ENCODE data around the gene XPO4. TPM values are rescaled to one million over a fixed set of nuclear protein-coding genes. Genes with fewer than 3 reads are reported as not detected.
"Not testable (repeated sequence)": the region's sequence is repeated elsewhere in the genome, so short reads cannot be mapped to it uniquely, and the experiment has no call there.

The XPO4 gene
- total and polyA plus RNA-seq, 4 experiments from 2014 or later = 5.2 to 27.4 (median 17.3) TPM

GRCh38 chr13:20769834-20770233, 132.7 kb downstream of the XPO4 start:
- Histone ChIP-seq H3K36me3 (ENCODE audit: insufficient read depth, low read length) (no peaks in the 10 kb centered on the region), H3K4me1 (ENCODE audit: insufficient read depth, low read length) (peaks cover 13% of the 10 kb centered on the region), H3K4me3 (ENCODE audit: low read length in 2 of 2) (no peak overlapping the region), H3K9me3 (ENCODE audit: control insufficient read depth in 1 of 2, low read length in 2 of 2) (no peaks in the 10 kb centered on the region), H3K27ac (ENCODE audit: low read depth, low read length) (no peak overlapping the region), H3K27me3 (ENCODE audit: insufficient read depth, low read length) (no peaks in the 10 kb centered on the region)
- Mint-ChIP-seq H3K9me3 (peaks cover 6 to 30% (median 22%) of the 10 kb centered on the region in 8 donors), H3K27ac (peak overlapping the region in 2 of 7 donors; percentile 64 to 89), H3K4me3 (peak overlapping the region in 1 of 8 donors; percentile 26), H3K4me1 (peaks cover 17 to 33% (median 24%) of the 10 kb centered on the region in 4 donors), H3K36me3 (peaks cover 26 to 37% of the 10 kb centered on the region in 2 donors), H3K27me3 (no peaks in the 10 kb centered on the region)
- CTCF ChIA-PET (ENCODE audit: partially characterized antibody) = no interaction called here
- DNase-seq = no peak
- POLR2A ChIA-PET (ENCODE audit: partially characterized antibody) = no interaction called here
- intact Hi-C loops (cut with micrococcal nuclease) = loop anchor here (5.0 kb wide), 3 partner anchors 273 to 908 kb away; partner anchors contain the start of genes ZDHHC20 and ZMYM5

- no peak overlapping the region for H3K4me3 Mint-ChIP-seq
- H3K27ac ChIP-seq (ENCODE audit: low read depth, low read length) = no peak overlapping the region
- no peaks in the 10 kb centered on the region for H3K27me3 ChIP-seq (ENCODE audit: insufficient read depth, low read length)
- no peak overlapping the region for H3K4me3 ChIP-seq (ENCODE audit: low read length in 2 of 2)
- H3K9me3 Mint-ChIP-seq = peaks cover 6 to 30% (median 22%) of the 10 kb centered on the region in 8 donors
- no peaks in the 10 kb centered on the region for H3K27me3 Mint-ChIP-seq
- peaks cover 26 to 37% of the 10 kb centered on the region in 2 donors for H3K36me3 Mint-ChIP-seq
- H3K4me1 Mint-ChIP-seq = peaks cover 16 to 26% (median 22%) of the 10 kb centered on the region in 4 donors
- ChIA-PET POLR2A (ENCODE audit: partially characterized antibody) (no interaction called here), CTCF (ENCODE audit: partially characterized antibody) (no interaction called here)
- intact Hi-C loops (cut with micrococcal nuclease) = no loop called here
- DNase-seq = no peak
- no peaks in the 10 kb centered on the region for H3K9me3 ChIP-seq (ENCODE audit: control insufficient read depth in 1 of 2, low read length in 2 of 2)
- peaks cover 12% of the 10 kb centered on the region for H3K4me1 ChIP-seq (ENCODE audit: insufficient read depth, low read length)
- no peak overlapping the region for H3K27ac Mint-ChIP-seq
- no peaks in the 10 kb centered on the region for H3K36me3 ChIP-seq (ENCODE audit: insufficient read depth, low read length)
Measured at GRCh38 chr13:20769091-20769490, 133.5 kb downstream of the XPO4 start.

GRCh38 chr13:20767309-20767943, 135.1 kb downstream of the XPO4 start:
- DNase-seq = no peak
- Mint-ChIP-seq H3K4me3 (no peak overlapping the region), H3K27ac (peak overlapping the region in 1 of 7 donors; percentile 20), H3K36me3 (peaks cover 23 to 37% of the 10 kb centered on the region in 2 donors), H3K9me3 (peaks cover 6 to 30% (median 21%) of the 10 kb centered on the region in 8 donors), H3K4me1 (peaks cover 8 to 9% (median 9%) of the 10 kb centered on the region in 4 donors), H3K27me3 (no peaks in the 10 kb centered on the region)
- intact Hi-C loops (cut with micrococcal nuclease) = no loop called here
- no peaks in the 10 kb centered on the region for H3K27me3 ChIP-seq (ENCODE audit: insufficient read depth, low read length)
- no peaks in the 10 kb centered on the region for H3K9me3 ChIP-seq (ENCODE audit: control insufficient read depth in 1 of 2, low read length in 2 of 2)
- no peaks in the 10 kb centered on the region for H3K36me3 ChIP-seq (ENCODE audit: insufficient read depth, low read length)
- H3K4me3 ChIP-seq (ENCODE audit: low read length in 2 of 2) = no peak overlapping the region
- H3K27ac ChIP-seq (ENCODE audit: low read depth, low read length) = no peak overlapping the region
- peaks cover 3% of the 10 kb centered on the region for H3K4me1 ChIP-seq (ENCODE audit: insufficient read depth, low read length)
- CTCF ChIA-PET (ENCODE audit: partially characterized antibody) = interaction anchor here (0.6 to 1.3 kb wide), 5 partner anchors 15 to 756 kb away, joined by 3 to 4 read pairs (median 3); no protein-coding TSS in a partner anchor
- POLR2A ChIA-PET (ENCODE audit: partially characterized antibody) = no interaction called here

GRCh38 chr13:20760872-20761271, 141.7 kb downstream of the XPO4 start:
- POLR2A ChIA-PET (ENCODE audit: partially characterized antibody) = no interaction called here
- Mint-ChIP-seq H3K4me3 (no peak overlapping the region), H3K36me3 (peaks cover 24 to 28% of the 10 kb centered on the region in 2 donors), H3K27me3 (peaks cover 0 to 2% of the 10 kb centered on the region in 2 donors), H3K27ac (no peak overlapping the region), H3K9me3 (peaks cover 0 to 14% (median 7%) of the 10 kb centered on the region in 8 donors), H3K4me1 (peaks cover 0 to 2% (median 0%) of the 10 kb centered on the region in 4 donors)
- no peaks in the 10 kb centered on the region for H3K4me1 ChIP-seq (ENCODE audit: insufficient read depth, low read length)
- H3K9me3 ChIP-seq (ENCODE audit: control insufficient read depth in 1 of 2, low read length in 2 of 2) = no peaks in the 10 kb centered on the region
- H3K4me3 ChIP-seq (ENCODE audit: low read length in 2 of 2) = no peak overlapping the region
- intact Hi-C loops (cut with micrococcal nuclease) = no loop called here
- CTCF ChIA-PET (ENCODE audit: partially characterized antibody) = no interaction called here
- no peaks in the 10 kb centered on the region for H3K27me3 ChIP-seq (ENCODE audit: insufficient read depth, low read length)
- H3K36me3 ChIP-seq (ENCODE audit: insufficient read depth, low read length) = no peaks in the 10 kb centered on the region
- no peak for DNase-seq
- no peak overlapping the region for H3K27ac ChIP-seq (ENCODE audit: low read depth, low read length)

- no peak overlapping the region for H3K27ac ChIP-seq (ENCODE audit: low read depth, low read length)
- no peak overlapping the region for H3K4me3 ChIP-seq (ENCODE audit: low read length in 2 of 2)
- no peaks in the 10 kb centered on the region for H3K27me3 ChIP-seq (ENCODE audit: insufficient read depth, low read length)
- H3K36me3 ChIP-seq (ENCODE audit: insufficient read depth, low read length) = no peaks in the 10 kb centered on the region
- no peaks in the 10 kb centered on the region for H3K4me1 Mint-ChIP-seq
- no peaks in the 10 kb centered on the region for H3K4me1 ChIP-seq (ENCODE audit: insufficient read depth, low read length)
- no peak overlapping the region for H3K27ac Mint-ChIP-seq
- POLR2A ChIA-PET (ENCODE audit: partially characterized antibody) = no interaction called here
- no peaks in the 10 kb centered on the region for H3K9me3 ChIP-seq (ENCODE audit: control insufficient read depth in 1 of 2, low read length in 2 of 2)
- DNase-seq = no peak
- H3K27me3 Mint-ChIP-seq = peaks cover 0 to 2% of the 10 kb centered on the region in 2 donors
- peaks cover 4 to 65% (median 56%) of the 10 kb centered on the region in 8 donors for H3K9me3 Mint-ChIP-seq
- no peak overlapping the region for H3K4me3 Mint-ChIP-seq
- intact Hi-C loops (cut with micrococcal nuclease) = no loop called here
- CTCF ChIA-PET (ENCODE audit: partially characterized antibody) = no interaction called here
- H3K36me3 Mint-ChIP-seq = peaks cover 58 to 61% of the 10 kb centered on the region in 2 donors
Measured at GRCh38 chr13:20754009-20754408, 148.5 kb downstream of the XPO4 start.

- no peaks in the 10 kb centered on the region for H3K27me3 ChIP-seq (ENCODE audit: insufficient read depth, low read length)
- H3K27ac ChIP-seq (ENCODE audit: low read depth, low read length) = no peak overlapping the region
- peaks cover 3 to 80% (median 66%) of the 10 kb centered on the region in 8 donors for H3K9me3 Mint-ChIP-seq
- H3K9me3 ChIP-seq (ENCODE audit: control insufficient read depth in 1 of 2, low read length in 2 of 2) = no peaks in the 10 kb centered on the region
- H3K27me3 Mint-ChIP-seq = no peaks in the 10 kb centered on the region
- H3K36me3 ChIP-seq (ENCODE audit: insufficient read depth, low read length) = no peaks in the 10 kb centered on the region
- H3K4me3 Mint-ChIP-seq = no peak overlapping the region
- intact Hi-C loops (cut with micrococcal nuclease) = no loop called here
- no peak for DNase-seq
- H3K4me1 ChIP-seq (ENCODE audit: insufficient read depth, low read length) = no peaks in the 10 kb centered on the region
- ChIA-PET CTCF (ENCODE audit: partially characterized antibody) (no interaction called here), POLR2A (ENCODE audit: partially characterized antibody) (no interaction called here)
- no peaks in the 10 kb centered on the region for H3K4me1 Mint-ChIP-seq
- no peak overlapping the region for H3K4me3 ChIP-seq (ENCODE audit: low read length in 2 of 2)
- H3K36me3 Mint-ChIP-seq = peaks cover 41 to 51% of the 10 kb centered on the region in 2 donors
- H3K27ac Mint-ChIP-seq = no peak overlapping the region
Measured at GRCh38 chr13:20749377-20749776, 153.2 kb downstream of the XPO4 start.

- intact Hi-C loops (cut with micrococcal nuclease); H3K36me3 ChIP-seq (ENCODE audit: insufficient read depth, low read length); CTCF ChIA-PET (ENCODE audit: partially characterized antibody); H3K27ac Mint-ChIP-seq; H3K4me1 ChIP-seq (ENCODE audit: insufficient read depth, low read length); H3K9me3 ChIP-seq (ENCODE audit: control insufficient read depth in 1 of 2, low read length in 2 of 2); H3K27me3 Mint-ChIP-seq; H3K4me3 Mint-ChIP-seq; H3K27me3 ChIP-seq (ENCODE audit: insufficient read depth, low read length); POLR2A ChIA-PET (ENCODE audit: partially characterized antibody); H3K27ac ChIP-seq (ENCODE audit: low read depth, low read length); H3K4me1 Mint-ChIP-seq; DNase-seq; H3K4me3 ChIP-seq (ENCODE audit: low read length in 2 of 2): not testable (repeated sequence)
- Mint-ChIP-seq H3K9me3 (peaks cover 2 to 40% (median 27%) of the 10 kb centered on the region in 8 donors), H3K36me3 (peaks cover 15 to 32% of the 10 kb centered on the region in 2 donors)
Measured at GRCh38 chr13:20743830-20744404, 158.6 kb downstream of the XPO4 start.
